WI38 (cell line): ENCODE measurements around the gene ROR1.

Experiments
- H3K4me3 ChIP-seq: 2 replicates; pipeline ENCODE4 v1.5.1; 2011; ENCODE audit warnings: low read depth, mild to moderate bottlenecking, control low read depth, low read length
- CTCF ChIP-seq: IDR thresholded peaks from 2 replicates; pipeline ENCODE4 v1.5.1; 2012; ENCODE audit warnings: low read depth, mild to moderate bottlenecking, control low read depth, low read length

ROR1 gene

GRCh38 chr1:63757334-63757733 lies 16.5 kb upstream of the ROR1 start:
- no peak for TF ChIP-seq CTCF

GRCh38 chr1:63758791-63759190 lies 15.0 kb upstream of the ROR1 start:
- no peak for TF ChIP-seq CTCF
- no peak overlapping the region for H3K4me3 ChIP-seq

More at GRCh38 chr1:63757334-63757733, 16.5 kb upstream of the ROR1 start:
- no peak overlapping the region for H3K4me3 ChIP-seq

GRCh38 chr1:63759778-63760177 lies 14.0 kb upstream of the ROR1 start:
- no peak overlapping the region for H3K4me3 ChIP-seq
- TF ChIP-seq CTCF, result no peak

GRCh38 chr1:63770381-63770780 lies 3.4 kb upstream of the ROR1 start:
- no peak for TF ChIP-seq CTCF
- H3K4me3 ChIP-seq, result no peak overlapping the region

- no peak overlapping the region for H3K4me3 ChIP-seq
- TF ChIP-seq CTCF, result no peak
Observed at GRCh38 chr1:63772201-63772600, 1.6 kb upstream of the ROR1 start.

- no peak overlapping the region for H3K4me3 ChIP-seq
- TF ChIP-seq CTCF, result no peak
Observed at GRCh38 chr1:63772876-63773275, 941 bp upstream of the ROR1 start.

GRCh38 chr1:63773496-63773814 lies 362 bp upstream of the ROR1 start:
- no peak for TF ChIP-seq CTCF
- peak overlapping the region; percentile 53 for H3K4me3 ChIP-seq
